SJSA1 (cell line): Measurements from ENCODE around the gene EBLN2. TPM values are rescaled to one million over a fixed set of nuclear protein-coding genes. Genes with fewer than 3 reads are reported as not detected.
A peak's percentile ranks its signal among the peaks of the same experiment; 100 is the strongest.

Experiments
- DNase-seq, 2 experiments: peaks; one replicate each; pipeline ENCODE4 v3.0.0-alpha.2; 2015 to 2020; ENCODE audit warnings: low spot score in 2 of 2, low read depth in 1 of 2
- H3K27ac ChIP-seq: fragments of 250-450 bp; sonication (Bioruptor Pico); 2 replicates; pipeline ENCODE4 v1.5.1; 2020; ENCODE audit warnings: mild to moderate bottlenecking, moderate library complexity
- H3K27me3 ChIP-seq: fragments of 250-450 bp; sonication (Bioruptor Pico); replicated peaks from 2 replicates; pipeline ENCODE4 v1.5.1; 2020; ENCODE audit warnings: mild to moderate bottlenecking, moderate library complexity
- H3K36me3 ChIP-seq: fragments of 250-450 bp; sonication (Bioruptor Pico); 2 replicates; pipeline ENCODE4 v1.5.1; 2020; ENCODE audit warnings: mild to moderate bottlenecking
- H3K4me1 ChIP-seq: fragments of 250-450 bp; sonication (Bioruptor Pico); replicated peaks from 2 replicates; pipeline ENCODE4 v1.6.1; 2021; ENCODE audit warnings: mild to moderate bottlenecking
- H3K4me3 ChIP-seq: fragments of 250-450 bp; sonication (Bioruptor Pico); 2 replicates; pipeline ENCODE4 v1.5.1; 2020; ENCODE audit warnings: mild to moderate bottlenecking
- H3K9me3 ChIP-seq: fragments of 250-450 bp; sonication (Bioruptor Pico); replicated peaks from 2 replicates; pipeline ENCODE4 v1.5.1; 2020; ENCODE audit warnings: mild to moderate bottlenecking
- total RNA-seq: library from RNA; depleted of rRNA; stranded (reverse); fragments of >200 nt; shearing (Covaris generic); gene quantifications from 2 replicates; pipeline ENCODE4 v1.2.3, GENCODE V29; 2014; rRNA removed

The EBLN2 gene
- total RNA-seq, 1 experiment from 2014 or later: 2.1 TPM

DNA sequence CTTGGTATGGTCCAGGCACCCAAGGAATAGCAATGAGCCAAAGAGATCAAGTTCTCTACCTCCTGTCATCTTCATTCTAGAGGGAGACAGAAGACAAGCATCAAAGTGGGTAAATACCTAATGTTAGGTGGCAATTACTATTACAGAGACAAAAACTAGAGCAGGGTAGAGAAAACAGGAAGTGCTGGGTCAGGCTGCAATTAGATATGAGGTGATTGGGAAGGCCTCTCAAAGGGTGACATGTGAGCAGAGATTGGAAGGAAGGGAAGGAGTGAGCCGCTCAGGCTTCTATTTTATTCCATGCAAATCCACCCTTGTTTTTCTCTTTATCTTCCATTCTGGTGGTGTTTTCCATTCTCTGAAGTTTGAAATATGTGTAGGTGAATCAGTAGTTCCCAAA is 37.4 kb downstream of the EBLN2 start:
- no peak overlapping the region for H3K4me3 ChIP-seq
- H3K27ac ChIP-seq: no peak overlapping the region
- no peaks in the 10 kb centered on the region for H3K9me3 ChIP-seq
- H3K27me3 ChIP-seq: no peaks in the 10 kb centered on the region
- no peaks in the 10 kb centered on the region for H3K36me3 ChIP-seq
- no peak for DNase-seq
- H3K4me1 ChIP-seq: peaks cover 8% of the 10 kb centered on the region; the same call in 1 of the 2 replicates

DNA sequence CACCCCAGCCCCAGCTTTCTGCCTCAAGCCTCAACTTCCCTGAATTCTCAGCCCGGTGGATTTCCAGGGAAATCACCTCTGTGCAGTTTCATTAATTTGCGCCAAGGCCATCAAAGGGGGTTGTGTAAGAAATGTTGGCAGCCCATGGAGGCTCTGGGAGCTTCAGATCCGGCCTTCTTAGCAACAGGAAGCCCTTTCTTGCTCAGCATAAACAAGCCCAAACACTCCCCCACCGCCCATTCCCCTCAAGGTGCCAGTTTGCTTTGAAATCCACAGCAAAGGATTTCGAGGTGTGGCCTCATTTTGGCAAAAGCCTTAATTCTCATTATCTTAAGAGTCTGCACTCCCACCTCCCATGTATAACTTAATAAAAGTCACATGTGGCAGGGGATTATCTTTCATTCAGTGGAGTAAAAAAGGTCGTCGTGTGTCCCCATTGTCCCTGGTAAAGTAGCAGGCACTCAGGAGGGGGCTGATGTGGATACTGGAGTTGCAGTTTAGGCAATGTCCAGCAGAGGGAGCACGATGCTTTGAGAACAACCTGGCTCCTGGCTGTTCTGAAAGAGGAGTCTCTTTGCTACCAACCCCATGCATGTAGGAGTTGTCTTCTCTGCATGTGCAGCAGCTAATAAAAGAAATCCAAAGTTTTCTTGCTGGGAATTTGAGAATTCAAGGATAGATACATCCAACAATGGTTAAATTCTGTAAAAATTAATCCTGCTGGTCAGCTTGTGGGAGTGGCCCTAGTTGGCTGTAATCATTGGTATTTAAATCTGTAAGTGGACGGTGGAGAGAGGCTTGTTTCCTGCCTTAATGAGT is 39.5 kb downstream of the EBLN2 start:
- H3K4me3 ChIP-seq: no peak overlapping the region
- no peaks in the 10 kb centered on the region for H3K36me3 ChIP-seq
- no peak overlapping the region for H3K27ac ChIP-seq
- H3K9me3 ChIP-seq: no peaks in the 10 kb centered on the region
- DNase-seq: peak; percentile 54 to 69
- H3K4me1 ChIP-seq: no peaks in the 10 kb centered on the region
- H3K27me3 ChIP-seq: no peaks in the 10 kb centered on the region

GRCh38 chr3:73101881-73102280 is 40.4 kb downstream of the EBLN2 start:
- no peak for DNase-seq
- Histone ChIP-seq H3K9me3 (no peaks in the 10 kb centered on the region), H3K27me3 (no peaks in the 10 kb centered on the region), H3K27ac (no peak overlapping the region), H3K4me3 (no peak overlapping the region), H3K36me3 (no peaks in the 10 kb centered on the region), H3K4me1 (no peaks in the 10 kb centered on the region)

- Histone ChIP-seq H3K4me3 (no peak overlapping the region), H3K36me3 (no peaks in the 10 kb centered on the region), H3K27me3 (no peaks in the 10 kb centered on the region), H3K27ac (no peak overlapping the region), H3K4me1 (no peaks in the 10 kb centered on the region), H3K9me3 (no peaks in the 10 kb centered on the region)
- DNase-seq: no peak
Observed at GRCh38 chr3:73107215-73107614, 45.8 kb downstream of the EBLN2 start.

DNA sequence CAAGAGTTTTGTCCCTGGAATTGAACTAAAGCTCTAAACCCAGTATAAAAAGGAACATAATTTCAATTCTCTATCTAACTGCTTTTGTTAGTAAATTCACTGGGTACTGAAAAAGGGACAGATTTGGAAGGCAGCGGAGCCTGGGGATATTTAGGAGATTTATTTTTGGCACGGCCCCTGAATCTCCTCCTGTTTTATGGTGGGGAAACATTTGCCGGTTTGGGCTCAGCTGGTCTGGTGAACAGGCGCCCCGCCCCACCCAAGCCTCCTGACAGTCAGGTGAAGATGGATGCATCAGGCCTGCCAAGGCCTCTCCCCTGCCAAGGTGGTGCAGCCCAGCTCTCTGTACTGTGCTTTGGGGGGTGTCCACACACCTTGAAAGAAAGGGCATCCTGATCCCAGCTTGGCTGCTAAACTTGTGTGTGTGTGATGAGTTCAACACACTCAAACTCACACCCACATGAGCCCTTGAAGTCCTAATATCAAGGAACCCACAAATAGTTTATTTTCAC is 46.3 kb downstream of the EBLN2 start:
- Histone ChIP-seq H3K4me3 (no peak overlapping the region), H3K27me3 (no peaks in the 10 kb centered on the region), H3K36me3 (no peaks in the 10 kb centered on the region), H3K9me3 (no peaks in the 10 kb centered on the region), H3K27ac (no peak overlapping the region), H3K4me1 (no peaks in the 10 kb centered on the region)
- DNase-seq: no peak

DNA sequence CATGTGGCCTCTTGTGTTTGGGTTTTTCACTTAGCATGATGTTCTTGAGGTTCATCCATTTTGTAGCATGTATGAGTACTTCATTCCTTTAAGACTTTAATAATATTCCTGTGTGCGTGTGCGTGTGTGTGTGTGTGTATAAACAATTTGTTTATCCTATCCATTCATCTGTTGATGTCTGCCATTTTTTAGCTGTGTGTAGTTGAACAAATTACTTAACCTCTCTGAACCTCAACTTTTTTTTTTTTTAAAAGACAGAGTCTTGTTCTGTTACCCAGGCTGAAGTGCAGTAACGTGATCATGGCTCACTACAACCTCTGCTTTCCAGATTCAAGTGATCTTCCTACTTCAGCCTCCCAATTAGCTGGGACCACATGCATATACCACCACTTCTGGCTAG is 47.3 kb downstream of the EBLN2 start:
- Histone ChIP-seq H3K4me1 (no peaks in the 10 kb centered on the region), H3K27ac (no peak overlapping the region), H3K36me3 (no peaks in the 10 kb centered on the region), H3K9me3 (no peaks in the 10 kb centered on the region), H3K27me3 (no peaks in the 10 kb centered on the region), H3K4me3 (no peak overlapping the region)
- no peak for DNase-seq

- Histone ChIP-seq H3K4me3 (no peak overlapping the region), H3K9me3 (no peaks in the 10 kb centered on the region), H3K27me3 (no peaks in the 10 kb centered on the region), H3K4me1 (no peaks in the 10 kb centered on the region), H3K36me3 (no peaks in the 10 kb centered on the region), H3K27ac (no peak overlapping the region)
- no peak for DNase-seq
Observed at GRCh38 chr3:73110530-73110929, 49.1 kb downstream of the EBLN2 start.

Other genes with a start within 250 kb of the EBLN2 start
- 23.4 and 54.8 TPM in 2 replicates for gene SHQ1, start 213.2 kb upstream of the EBLN2 start, total RNA-seq
- gene GXYLT2, start 173.6 kb upstream of the EBLN2 start, total RNA-seq: 13.3 and 18.2 TPM in 2 replicates
- 51.9 and 53.7 TPM in 2 replicates for gene PPP4R2, start 64.8 kb upstream of the EBLN2 start, total RNA-seq